ENCODE measurements around the gene NOL3. TPM values are rescaled to one million over a fixed set of nuclear protein-coding genes. Genes with fewer than 3 reads are reported as not detected.

NOL3 gene
- total RNA-seq, 1 donor, result 10.1 TPM

DNA sequence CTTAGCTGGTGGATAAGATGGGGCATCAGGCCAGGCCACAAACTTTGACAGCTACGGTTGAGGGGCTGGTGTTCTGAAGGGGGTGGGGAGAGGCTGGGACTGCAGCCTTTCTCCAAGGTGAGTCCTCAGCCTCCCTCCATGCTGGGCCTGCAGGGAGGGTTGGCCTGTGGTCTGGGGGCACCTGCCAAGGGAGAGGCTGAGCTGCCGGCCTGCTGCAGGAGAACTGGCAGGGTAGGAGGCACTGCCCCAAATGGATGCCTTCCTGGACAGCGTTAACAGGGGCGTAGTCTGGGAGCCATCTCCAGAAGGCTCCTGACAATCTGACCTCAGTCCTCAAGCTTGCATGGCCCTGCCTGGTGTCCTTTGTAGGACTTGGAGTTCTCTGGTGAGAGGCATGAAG lies 33.7 kb downstream of the NOL3 start:
- H3K4me3 ChIP-seq (ENCODE audit: low read depth, low read length), result no peak overlapping the region

DNA sequence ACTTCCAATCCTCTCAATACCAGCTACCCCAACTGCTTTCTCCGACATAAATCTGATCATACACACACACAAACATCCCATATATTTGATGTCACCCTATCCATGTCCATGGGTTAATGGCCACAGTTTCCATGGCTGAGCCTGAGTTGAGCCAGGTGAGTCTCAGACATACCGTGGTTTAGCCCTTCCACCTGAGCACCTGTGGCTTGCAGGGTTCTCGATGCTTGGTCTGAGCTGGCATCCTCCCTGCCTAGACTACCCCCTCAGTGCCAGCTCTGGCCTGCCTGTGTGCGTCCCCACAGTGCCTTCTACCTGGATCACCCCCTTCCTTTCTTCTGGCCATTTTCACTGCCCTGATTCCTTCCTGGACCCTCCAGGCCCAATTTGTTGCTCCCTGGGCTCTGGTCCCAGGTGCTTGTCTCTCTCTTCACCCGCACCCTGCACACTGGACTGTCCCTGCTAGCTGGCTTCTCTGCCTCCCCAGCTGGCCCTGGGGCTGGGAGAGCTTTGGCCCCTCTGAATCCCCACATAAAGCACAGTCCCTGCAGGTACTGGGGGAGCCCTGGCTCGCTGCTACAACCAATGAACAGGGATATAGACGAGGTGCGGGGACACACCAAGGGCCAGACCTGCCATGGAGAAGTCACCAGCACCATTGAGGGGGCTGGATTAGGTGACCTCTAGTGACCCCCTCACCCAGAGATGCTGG lies 35.9 kb downstream of the NOL3 start:
- H3K4me3 ChIP-seq (ENCODE audit: low read depth, low read length), result no peak overlapping the region
- no peak for DNase-seq (ENCODE audit: low read depth)
- TF ChIP-seq, protein P1, sequence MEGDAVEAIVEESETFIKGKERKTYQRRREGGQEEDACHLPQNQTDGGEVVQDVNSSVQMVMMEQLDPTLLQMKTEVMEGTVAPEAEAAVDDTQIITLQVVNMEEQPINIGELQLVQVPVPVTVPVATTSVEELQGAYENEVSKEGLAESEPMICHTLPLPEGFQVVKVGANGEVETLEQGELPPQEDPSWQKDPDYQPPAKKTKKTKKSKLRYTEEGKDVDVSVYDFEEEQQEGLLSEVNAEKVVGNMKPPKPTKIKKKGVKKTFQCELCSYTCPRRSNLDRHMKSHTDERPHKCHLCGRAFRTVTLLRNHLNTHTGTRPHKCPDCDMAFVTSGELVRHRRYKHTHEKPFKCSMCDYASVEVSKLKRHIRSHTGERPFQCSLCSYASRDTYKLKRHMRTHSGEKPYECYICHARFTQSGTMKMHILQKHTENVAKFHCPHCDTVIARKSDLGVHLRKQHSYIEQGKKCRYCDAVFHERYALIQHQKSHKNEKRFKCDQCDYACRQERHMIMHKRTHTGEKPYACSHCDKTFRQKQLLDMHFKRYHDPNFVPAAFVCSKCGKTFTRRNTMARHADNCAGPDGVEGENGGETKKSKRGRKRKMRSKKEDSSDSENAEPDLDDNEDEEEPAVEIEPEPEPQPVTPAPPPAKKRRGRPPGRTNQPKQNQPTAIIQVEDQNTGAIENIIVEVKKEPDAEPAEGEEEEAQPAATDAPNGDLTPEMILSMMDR (IDR thresholded peaks at IDR 0.05; ENCODE audit: insufficient read depth, low read length), result no peak

More for the DNA sequence above, 33.7 kb downstream of the NOL3 start:
- no peak for DNase-seq (ENCODE audit: low read depth)
- TF ChIP-seq, protein P1 (IDR thresholded peaks at IDR 0.05; ENCODE audit: insufficient read depth, low read length), result no peak

DNA sequence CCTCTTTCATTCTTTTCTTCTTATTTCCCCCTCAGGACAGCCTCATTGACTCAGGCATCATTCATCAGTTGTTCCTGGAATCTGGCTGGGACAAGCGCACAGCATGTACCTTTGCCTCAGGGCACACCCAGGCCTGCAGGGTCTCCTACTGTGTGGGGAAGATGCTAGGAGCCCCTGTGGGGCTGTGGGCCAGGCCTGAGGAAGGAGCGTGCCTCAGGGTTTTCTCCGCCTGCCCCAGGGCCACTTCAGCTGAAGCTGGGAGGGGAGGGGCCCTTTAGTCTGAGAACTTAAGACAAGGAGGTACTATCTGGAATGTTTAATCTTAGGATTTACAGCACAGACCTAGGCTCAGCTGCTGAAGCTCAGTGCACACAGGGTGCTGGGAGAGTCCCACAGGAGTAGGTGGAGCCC lies 36.5 kb downstream of the NOL3 start:
- no peak for DNase-seq (ENCODE audit: low read depth)
- TF ChIP-seq, protein P1 (IDR thresholded peaks at IDR 0.05; ENCODE audit: insufficient read depth, low read length), result no peak
- H3K4me3 ChIP-seq (ENCODE audit: low read depth, low read length), result no peak overlapping the region

DNA sequence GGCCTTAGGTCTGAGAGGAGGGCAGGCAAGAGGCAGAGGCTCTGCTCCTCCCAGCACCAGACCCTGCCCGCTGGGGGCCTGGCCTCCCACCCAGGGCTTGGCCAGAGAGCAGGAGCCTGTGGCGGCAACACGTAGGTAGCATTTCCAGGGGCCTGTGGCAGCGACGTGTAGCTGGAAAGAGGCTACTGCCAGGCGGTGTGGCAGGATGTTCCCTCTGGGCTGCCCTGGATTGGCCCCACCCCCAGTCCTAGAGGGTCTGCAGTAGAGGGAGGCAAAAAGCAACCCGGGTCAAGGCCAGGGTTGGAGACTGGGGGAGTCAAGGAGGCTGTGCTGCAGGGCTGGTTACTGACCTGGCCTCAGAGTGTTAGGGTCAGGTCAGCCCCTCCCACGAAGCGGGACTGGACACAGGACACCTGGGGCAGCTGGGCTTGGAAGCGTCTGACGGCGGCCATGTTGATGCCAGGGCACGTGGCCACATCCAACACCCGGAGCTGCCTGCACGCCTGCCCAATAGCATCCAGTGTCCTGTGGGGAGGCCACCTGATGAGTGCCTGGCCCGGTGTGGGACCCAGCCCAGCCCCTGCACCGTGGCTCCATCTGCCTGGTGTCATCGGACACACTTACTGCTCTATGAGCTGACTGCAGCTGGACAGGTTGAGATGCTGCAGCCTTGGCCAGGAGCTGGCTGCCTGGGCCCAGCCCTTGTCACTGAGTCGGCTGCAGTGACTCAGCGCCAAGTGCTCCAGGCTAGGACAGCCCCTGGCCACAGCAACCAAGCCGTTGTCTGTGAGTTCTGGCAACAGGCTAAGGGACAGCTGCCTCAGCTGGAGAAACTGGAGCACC lies 37.1 kb downstream of the NOL3 start:
- DNase-seq (ENCODE audit: low read depth), result no peak
- TF ChIP-seq, protein P1 (IDR thresholded peaks at IDR 0.05; ENCODE audit: insufficient read depth, low read length), result no peak
- H3K4me3 ChIP-seq (ENCODE audit: low read depth, low read length), result no peak overlapping the region

DNA sequence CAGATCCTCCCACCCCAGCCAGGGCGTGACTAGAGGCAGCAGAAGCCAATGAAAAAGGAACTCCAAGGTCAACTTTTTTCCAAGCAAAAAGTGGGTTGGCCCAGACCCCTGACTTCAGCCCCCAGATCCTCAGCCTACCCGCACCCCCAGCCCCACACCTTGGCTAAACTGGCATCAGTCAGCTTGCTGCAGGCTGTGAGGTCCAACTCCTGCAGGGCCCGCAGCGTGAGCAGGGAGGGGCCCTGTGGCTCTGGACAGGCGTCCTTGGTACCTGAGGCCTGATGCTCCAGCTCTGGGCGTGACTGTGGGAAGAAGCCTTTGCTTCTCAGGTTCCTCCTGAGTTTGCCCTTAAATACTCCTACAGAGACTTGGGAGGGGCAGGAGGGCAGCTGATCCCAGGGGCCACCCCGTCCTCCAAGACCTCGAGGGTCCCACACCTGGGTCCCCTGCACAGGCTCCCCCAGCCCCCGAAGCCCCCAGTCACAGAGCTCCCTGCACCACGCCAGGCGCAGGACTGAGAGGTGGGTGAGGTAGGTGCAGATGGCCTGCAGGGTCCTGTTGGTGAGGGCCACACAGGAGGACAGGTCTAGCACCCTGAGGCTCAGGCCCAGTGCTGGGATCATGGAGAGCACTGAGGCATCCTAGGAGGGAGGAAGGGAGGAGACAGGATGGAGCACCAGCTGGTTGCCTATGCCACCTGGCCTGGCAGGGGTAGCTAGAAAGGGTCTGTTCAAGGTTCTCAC lies 38.0 kb downstream of the NOL3 start:
- DNase-seq (ENCODE audit: low read depth), result no peak
- TF ChIP-seq, protein P1 (IDR thresholded peaks at IDR 0.05; ENCODE audit: insufficient read depth, low read length), result no peak
- H3K4me3 ChIP-seq (ENCODE audit: low read depth, low read length), result no peak overlapping the region

DNA sequence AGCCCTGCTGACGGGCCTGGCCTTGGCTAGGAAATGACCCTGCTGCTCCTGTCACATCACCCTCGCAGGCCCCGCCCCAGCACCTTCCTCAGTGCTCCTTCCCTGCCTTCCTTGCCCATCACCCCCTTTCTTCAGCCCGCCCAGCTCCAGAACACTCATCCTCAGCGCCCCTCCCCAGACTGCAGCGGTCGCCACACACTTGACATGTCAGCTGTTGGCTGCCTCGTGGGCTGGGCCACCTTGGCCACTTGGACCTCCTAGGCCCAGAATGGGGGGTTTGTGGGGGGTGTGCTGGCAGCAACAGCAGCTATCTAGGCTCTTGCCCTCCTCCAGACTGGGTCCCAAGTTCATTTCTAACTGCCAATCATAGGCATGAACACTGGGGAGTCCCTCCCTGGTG lies 39.2 kb downstream of the NOL3 start:
- TF ChIP-seq, protein P1 (IDR thresholded peaks at IDR 0.05; ENCODE audit: insufficient read depth, low read length), result no peak
- no peak overlapping the region for H3K4me3 ChIP-seq (ENCODE audit: low read depth, low read length)
- DNase-seq (ENCODE audit: low read depth), result no peak

All from fibroblast of the aortic adventitia (primary cell).